ENCODE measurements around the gene FDPS. TPM values are rescaled to one million over a fixed set of nuclear protein-coding genes. Genes with fewer than 3 reads are reported as not detected.

The FDPS gene
- total RNA-seq, 1 experiment from 2014 or later = 269 TPM

- CTCF ChIA-PET = interaction anchor here (1.6 kb wide), 1 partner anchor 43 kb away, joined by 5 read pairs; no protein-coding TSS in a partner anchor
Observed at GRCh38 chr1:155293086-155293749, 15.4 kb upstream of the FDPS start.

More at GRCh38 chr1:155293086-155293749, 15.4 kb upstream of the FDPS start:
- Histone ChIP-seq H3K79me2 (ENCODE audit: insufficient read depth, low read length) (no peaks in the 10 kb centered on the region), H3K27me3 (ENCODE audit: insufficient read depth, low read length) (no peaks in the 10 kb centered on the region), H3K9me2 (ENCODE audit: insufficient read depth) (no peaks in the 10 kb centered on the region), H3K9me3 (ENCODE audit: control insufficient read depth in 1 of 2, insufficient read depth in 1 of 2, low read depth in 1 of 2, low read length in 2 of 2) (no peaks in the 10 kb centered on the region), H3K4me2 (ENCODE audit: low read length) (no peak overlapping the region), H4K20me1 (ENCODE audit: insufficient read depth) (no peaks in the 10 kb centered on the region), H3K9ac (ENCODE audit: low read length) (no peak overlapping the region), H3K4me3 (replicated peaks in 1 of 2; ENCODE audit: low read depth in 1 of 2, low read length in 2 of 2) (no peak overlapping the region), H2AFZ (ENCODE audit: low read depth, low read length, poor library complexity, severe bottlenecking) (no peak overlapping the region), H3K36me3 (ENCODE audit: control insufficient read depth in 1 of 2, insufficient read depth in 2 of 2, low read length in 2 of 2) (no peaks in the 10 kb centered on the region), H3K27ac (ENCODE audit: low read depth, low read length) (no peak overlapping the region), H3K4me1 (ENCODE audit: control insufficient read depth in 1 of 2, insufficient read depth in 2 of 2, low read length in 2 of 2) (no peaks in the 10 kb centered on the region)
- DNase-seq (ENCODE audit: low read depth, low spot score) = no peak
- intact Hi-C loops (cut with micrococcal nuclease) = no loop called here
- POLR2A ChIA-PET = no interaction called here
- no peak for ATAC-seq
- RAD21 ChIA-PET (ENCODE audit: low non-redundant PET in 1 of 2, low total read pairs in 2 of 2, uncharacterized antibody in 2 of 2, unreplicated experiment in 2 of 2) = no interaction called here
- no TSS peak for BruUV-seq (replicated peaks)
- TF ChIP-seq ELF1 (IDR thresholded peaks at IDR 0.05; ENCODE audit: borderline replicate concordance, low read depth) (no peak), YY1 (IDR thresholded peaks at IDR 0.05; ENCODE audit: extremely low read depth, insufficient replicate concordance, low read depth, low read length) (no peak), CTCF (IDR thresholded peaks at IDR 0.05 in 2 of 3, conservative IDR thresholded peaks at IDR 0.05 in 1 of 3; ENCODE audit: borderline replicate concordance in 1 of 3, insufficient read depth in 1 of 3, low read depth in 2 of 3, low read length in 2 of 3) (no peak), SIN3A (IDR thresholded peaks at IDR 0.05; ENCODE audit: low read depth) (no peak), JUND (IDR thresholded peaks at IDR 0.05) (no peak), SP1 (IDR thresholded peaks at IDR 0.05; ENCODE audit: low read depth) (no peak), REST (IDR thresholded peaks at IDR 0.05; ENCODE audit: low read depth) (no peak), CEBPB (IDR thresholded peaks at IDR 0.05; ENCODE audit: low read depth) (no peak), EZH2 (IDR thresholded peaks at IDR 0.05) (no peak), SRF (IDR thresholded peaks at IDR 0.05; ENCODE audit: low read depth) (no peak), FOSL1 (IDR thresholded peaks at IDR 0.05; ENCODE audit: low read depth) (no peak), TCF7L2 (IDR thresholded peaks at IDR 0.05; ENCODE audit: borderline replicate concordance, extremely low read depth, insufficient read depth, insufficient read length) (no peak), ATF3 (IDR thresholded peaks at IDR 0.05) (no peak), POLR2AphosphoS5 (IDR thresholded peaks at IDR 0.05; ENCODE audit: low read depth, low read length) (no peak), POLR2A (IDR thresholded peaks at IDR 0.05; ENCODE audit: borderline replicate concordance, extremely low read depth, insufficient read depth, insufficient read length) (no peak), EGR1 (IDR thresholded peaks at IDR 0.05; ENCODE audit: low read depth) (no peak), RAD21 (IDR thresholded peaks at IDR 0.05; ENCODE audit: low read depth) (no peak)
